Ascending aorta (tissue), 2 donors: ENCODE data around the gene TBC1D8. TPM values are rescaled to one million over a fixed set of nuclear protein-coding genes. Genes with fewer than 3 reads are reported as not detected.

Source experiments
- DNase-seq, 2 donors: peaks; one replicate each; pipeline ENCODE4 v3.0.0-alpha.2; 2019; ENCODE audit warnings: low spot score in 2 of 2
- H3K27ac ChIP-seq, 2 donors: fragments of 200-600 bp; sonication (generic); one replicate each; pipeline ENCODE4 v1.5.1; 2016 to 2017; ENCODE audit warnings: mild to moderate bottlenecking in 1 of 2
- H3K27me3 ChIP-seq: fragments of 200-600 bp; sonication (generic); one replicate; pipeline ENCODE4 v1.5.1; 2017
- H3K36me3 ChIP-seq, 2 donors: fragments of 200-600 bp; sonication (generic); one replicate each; pipeline ENCODE4 v1.5.1; 2016
- H3K4me1 ChIP-seq, 2 donors: fragments of 200-600 bp; sonication (generic); one replicate each; pipeline ENCODE4 v1.5.1; 2016 to 2017; ENCODE audit warnings: mild to moderate bottlenecking in 1 of 2
- H3K4me3 ChIP-seq, 2 donors: fragments of 200-600 bp; sonication (generic); one replicate each; pipeline ENCODE4 v1.5.1; 2016 to 2017; ENCODE audit warnings: mild to moderate bottlenecking in 1 of 2
- H3K9me3 ChIP-seq, 2 donors: fragments of 200-600 bp; sonication (generic); one replicate each; pipeline ENCODE4 v1.5.1; 2016
- CTCF ChIP-seq, 3 experiments: fragments of 200-600 bp in 2 of 3; fragments of 450-650 bp in 1 of 3; sonication (generic) in 2 of 3; IDR thresholded peaks; one replicate each; pipeline ENCODE4 v1.5.1; 2016 to 2019; ENCODE audit warnings: antibody characterized with exemption in 3 of 3, mild to moderate bottlenecking in 1 of 3, moderate library complexity in 1 of 3
- intact Hi-C: fragments of 100-400 bp; cut with DNase I; formaldehyde crosslinking; loops from one replicate; pipeline ENCODE4 v1.15.1; 2023
- total RNA-seq: library from RNA; depleted of rRNA; stranded (reverse); fragments of >200 nt; gene quantifications from one replicate; pipeline ENCODE4 v1.1.0, GENCODE V29; 2016

Gene TBC1D8
- total RNA-seq, 1 donor from 2014 or later = 17.8 TPM

- H3K4me1 ChIP-seq = no peaks in the 10 kb centered on the region
- H3K36me3 ChIP-seq = no peaks in the 10 kb centered on the region
- H3K9me3 ChIP-seq = no peaks in the 10 kb centered on the region
- no peak overlapping the region for H3K27ac ChIP-seq
- no peak for DNase-seq
- H3K4me3 ChIP-seq = no peak overlapping the region
- TF ChIP-seq CTCF (IDR thresholded peaks at IDR 0.05) = no peak
- intact Hi-C loops = loop anchor here (10.0 kb wide), 1 partner anchor 145 kb away; the partner anchor contains the start of gene RNF149
- no peaks in the 10 kb centered on the region for H3K27me3 ChIP-seq
These were observed 8.3 kb upstream of the TBC1D8 start for GRCh38 chr2:101159526-101159925.

GRCh38 chr2:101157272-101157671 is 6.1 kb upstream of the TBC1D8 start:
- DNase-seq = no peak

GRCh38 chr2:101153787-101154186 is 2.6 kb upstream of the TBC1D8 start:
- DNase-seq = no peak
- TF ChIP-seq CTCF (IDR thresholded peaks at IDR 0.05) = no peak
- Histone ChIP-seq H3K27ac (no peak overlapping the region), H3K4me3 (no peak overlapping the region), H3K36me3 (no peaks in the 10 kb centered on the region), H3K4me1 (peaks cover 0 to 15% of the 10 kb centered on the region in 2 donors), H3K27me3 (no peaks in the 10 kb centered on the region), H3K9me3 (no peaks in the 10 kb centered on the region)
- intact Hi-C loops = loop anchor here (2.0 to 10.0 kb wide), 5 partner anchors 51 to 551 kb away; partner anchors contain the start of genes RNF149 and RPL31

More at GRCh38 chr2:101157272-101157671, 6.1 kb upstream of the TBC1D8 start:
- Histone ChIP-seq H3K4me3 (no peak overlapping the region), H3K9me3 (no peaks in the 10 kb centered on the region), H3K4me1 (peaks cover 0 to 5% of the 10 kb centered on the region in 2 donors), H3K27ac (no peak overlapping the region), H3K27me3 (no peaks in the 10 kb centered on the region), H3K36me3 (no peaks in the 10 kb centered on the region)
- TF ChIP-seq CTCF (IDR thresholded peaks at IDR 0.05) = no peak
- intact Hi-C loops = loop anchor here (10.0 kb wide), 1 partner anchor 148 kb away; the partner anchor contains the start of gene RNF149

- Histone ChIP-seq H3K27me3 (no peaks in the 10 kb centered on the region), H3K36me3 (no peaks in the 10 kb centered on the region), H3K9me3 (no peaks in the 10 kb centered on the region), H3K4me3 (peak overlapping the region in 1 of 2 donors; percentile 73), H3K4me1 (peaks cover 0 to 15% of the 10 kb centered on the region in 2 donors), H3K27ac (no peak overlapping the region)
- no peak for DNase-seq
- intact Hi-C loops = loop anchor here (2.0 to 10.0 kb wide), 5 partner anchors 52 to 551 kb away; partner anchors contain the start of genes RNF149 and RPL31
- no peak for TF ChIP-seq CTCF (IDR thresholded peaks at IDR 0.05)
These were observed 2.0 kb upstream of the TBC1D8 start for GRCh38 chr2:101153077-101153707.

GRCh38 chr2:101152272-101153076 is 1.3 kb upstream of the TBC1D8 start:
- peak; percentile 57 to 75 (median 60) for TF ChIP-seq CTCF (IDR thresholded peaks at IDR 0.05)
- Histone ChIP-seq H3K36me3 (no peaks in the 10 kb centered on the region), H3K4me3 (peak overlapping the region; percentile 73 to 83), H3K27me3 (no peaks in the 10 kb centered on the region), H3K27ac (peak overlapping the region; percentile 79 to 83), H3K9me3 (no peaks in the 10 kb centered on the region), H3K4me1 (peaks cover 0 to 15% of the 10 kb centered on the region in 2 donors)
- peak in 1 of 2 donors; percentile 76 for DNase-seq
- intact Hi-C loops = loop anchor here (2.0 to 10.0 kb wide), 5 partner anchors 52 to 550 kb away; partner anchors contain the start of genes RNF149 and RPL31
